Amniotic epithelial cell (primary cell): ENCODE measurements around the gene UNC13D.

ENCODE experiments used
- DNase-seq: peaks from one replicate; pipeline ENCODE4 v3.0.0-alpha.2; 2010; ENCODE audit warnings: low read depth

The UNC13D gene

DNA sequence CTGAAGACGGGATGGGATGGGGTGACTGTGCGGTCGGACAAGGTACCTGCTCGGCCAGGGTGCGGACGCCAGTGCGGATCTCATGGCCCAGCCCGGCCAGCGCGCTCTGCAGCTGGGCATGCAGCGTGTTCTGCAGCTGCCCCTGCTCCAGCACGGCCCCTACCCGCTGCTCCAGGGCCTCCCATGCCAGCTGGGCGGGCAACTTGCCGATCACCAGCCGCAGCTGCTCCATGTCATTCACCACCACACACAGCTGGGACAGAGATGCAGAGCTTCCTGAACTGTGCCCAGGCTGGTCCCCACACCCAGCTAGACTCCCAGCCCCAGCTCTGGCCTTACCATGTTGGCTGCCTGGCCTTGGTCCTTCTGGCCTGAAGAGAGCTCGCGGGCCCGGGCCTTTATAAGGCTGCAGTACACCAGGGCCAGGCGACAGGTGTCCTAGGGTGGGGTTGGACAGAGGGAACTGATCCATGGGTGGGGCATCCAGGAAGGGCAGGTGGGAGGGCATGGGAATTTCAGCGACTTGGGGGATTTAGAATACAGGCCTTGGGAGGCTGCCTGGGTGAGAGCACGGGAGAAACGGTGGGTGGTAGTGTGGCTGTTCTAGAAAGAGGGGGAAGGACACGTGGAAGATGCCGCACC is 9.8 kb downstream of the UNC13D start:
- DNase-seq = no peak

- DNase-seq = no peak
Observed at GRCh38 chr17:75832652-75833400, 11.4 kb downstream of the UNC13D start.

DNA sequence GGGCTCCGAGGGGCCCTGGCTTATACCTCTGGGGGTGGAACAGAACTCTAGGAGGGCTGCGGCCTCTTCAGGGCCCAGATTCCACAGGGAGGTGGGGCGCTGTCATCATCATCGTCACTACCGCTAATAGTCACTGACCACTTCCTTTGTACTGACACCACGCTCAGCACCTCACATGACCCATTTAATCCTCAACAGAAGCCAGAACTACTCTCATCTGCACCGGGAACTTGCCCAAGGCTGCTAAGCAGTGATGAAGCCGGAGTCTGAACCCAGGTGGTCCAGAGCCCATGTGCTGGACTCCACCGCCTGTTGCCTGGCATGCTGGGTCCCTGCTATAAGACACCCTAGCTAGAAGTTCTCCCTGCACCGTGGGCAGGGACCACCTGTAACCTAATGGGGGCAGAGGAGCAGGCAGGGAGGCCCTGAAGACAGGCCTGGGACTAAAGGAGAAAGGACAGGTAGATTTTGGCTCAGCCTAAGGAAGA is 12.0 kb downstream of the UNC13D start:
- peak; percentile 93 for DNase-seq

DNA sequence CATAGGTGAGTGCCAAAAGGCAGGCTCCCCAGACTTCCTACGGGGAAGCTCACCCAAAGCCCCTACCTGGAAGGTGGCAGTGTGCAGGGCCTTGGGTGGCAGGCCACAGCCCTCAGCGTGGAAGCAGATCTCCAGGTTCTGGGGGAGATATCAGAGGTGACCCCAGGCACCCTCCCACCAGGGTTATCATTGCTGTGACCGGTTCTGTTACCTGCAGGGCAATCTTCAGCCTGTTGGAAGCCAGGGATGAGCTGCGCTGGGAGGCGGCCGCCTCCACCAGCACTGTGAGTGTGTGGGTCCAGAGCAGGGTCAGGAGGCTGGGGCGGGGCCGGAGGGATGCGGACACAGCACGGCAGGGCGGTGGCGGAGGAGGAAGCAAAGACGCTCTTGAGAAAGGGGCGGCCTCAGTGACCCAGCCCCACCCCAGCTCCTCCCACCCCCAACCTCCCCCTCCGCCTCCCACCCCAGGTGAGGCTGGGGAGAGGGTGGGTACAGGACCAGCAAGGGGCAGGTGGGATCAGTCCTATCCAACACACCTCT is 13.1 kb downstream of the UNC13D start:
- no peak for DNase-seq

GRCh38 chr17:75830164-75831031 is 13.8 kb downstream of the UNC13D start:
- no peak for DNase-seq

GRCh38 chr17:75829747-75830146 is 14.5 kb downstream of the UNC13D start:
- DNase-seq = no peak

- no peak for DNase-seq
Observed at GRCh38 chr17:75828741-75829140, 15.5 kb downstream of the UNC13D start.

GRCh38 chr17:75828076-75828400 is 16.2 kb downstream of the UNC13D start:
- no peak for DNase-seq

DNA sequence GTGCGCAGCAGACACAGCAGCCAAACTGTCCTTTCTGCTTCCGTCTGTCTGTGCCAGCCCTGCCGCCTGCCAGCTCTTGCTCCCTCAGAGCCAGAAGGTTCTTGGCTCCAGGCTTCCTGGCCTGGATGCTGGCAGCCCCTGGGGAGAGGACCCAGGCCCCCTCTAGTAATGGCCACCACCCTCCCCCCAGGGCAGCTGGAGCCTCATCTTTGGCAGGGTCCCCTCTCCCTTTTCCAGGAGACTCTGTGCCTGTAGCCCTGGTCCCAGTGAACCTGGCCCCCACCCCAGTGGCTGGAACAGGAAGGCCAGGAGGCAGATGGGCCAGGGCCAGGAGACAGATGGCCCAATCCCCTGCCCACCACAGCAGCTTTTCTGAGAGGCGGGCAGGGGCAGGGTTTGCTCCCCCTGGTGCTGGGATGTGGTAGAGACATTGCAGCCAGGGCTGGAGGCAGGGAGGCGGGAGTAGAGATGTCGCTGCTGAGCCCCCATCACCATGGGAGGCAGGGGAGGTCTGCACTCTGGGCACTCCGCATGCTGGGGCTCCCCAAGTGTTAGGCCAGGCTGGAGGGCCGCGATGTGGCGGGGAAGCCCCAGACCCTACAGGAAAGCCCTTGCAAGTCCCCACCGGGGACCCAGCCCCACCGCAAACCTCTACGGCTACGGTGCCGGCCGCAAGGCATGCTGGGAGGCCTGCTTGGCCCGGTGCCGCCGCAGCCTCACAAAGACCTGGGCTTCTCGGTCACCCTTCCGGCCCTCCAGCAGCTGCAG is 16.7 kb downstream of the UNC13D start:
- peak; percentile 53 for DNase-seq

DNA sequence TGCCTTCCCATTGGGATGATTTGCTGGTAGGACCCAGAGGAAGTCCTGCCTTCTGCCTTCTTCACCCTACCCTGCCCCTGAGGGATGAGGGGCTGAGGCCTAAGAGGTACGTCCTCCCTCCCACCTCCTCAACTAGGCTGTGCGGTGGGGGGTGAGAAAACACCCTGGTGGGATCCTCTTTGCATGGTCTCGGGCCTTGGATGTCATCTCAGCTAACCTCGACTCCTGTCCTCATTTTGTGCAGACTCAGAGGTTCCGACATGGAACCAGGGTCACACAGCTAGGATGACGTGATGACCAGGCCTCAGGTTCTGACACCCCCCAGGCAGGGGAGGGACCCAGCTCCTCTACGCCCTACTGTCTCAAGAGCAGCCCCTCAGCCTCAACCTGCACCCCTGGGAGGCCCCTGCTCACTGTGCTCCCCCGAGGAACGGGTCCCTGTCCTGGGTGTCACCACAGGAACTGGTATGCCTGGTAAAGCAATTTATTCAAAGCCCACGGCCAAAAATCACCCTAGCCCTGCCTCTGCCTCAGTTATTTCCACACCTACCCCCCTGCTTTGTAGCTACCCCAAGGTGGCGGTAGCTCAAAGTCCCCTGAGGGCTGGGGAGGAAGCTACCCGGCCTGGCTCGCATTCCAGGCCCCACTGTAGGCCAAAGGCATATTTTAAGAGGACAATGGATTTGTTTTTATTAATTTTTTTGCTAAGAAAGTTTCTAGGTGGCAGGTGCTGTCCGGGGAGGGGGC is 17.5 kb downstream of the UNC13D start:
- DNase-seq = no peak

GRCh38 chr17:75825748-75826370 is 18.3 kb downstream of the UNC13D start:
- no peak for DNase-seq

- no peak for DNase-seq
Observed at GRCh38 chr17:75825149-75825552, 19.1 kb downstream of the UNC13D start.

- no peak for DNase-seq
Observed at GRCh38 chr17:75824666-75825065, 19.5 kb downstream of the UNC13D start.

DNA sequence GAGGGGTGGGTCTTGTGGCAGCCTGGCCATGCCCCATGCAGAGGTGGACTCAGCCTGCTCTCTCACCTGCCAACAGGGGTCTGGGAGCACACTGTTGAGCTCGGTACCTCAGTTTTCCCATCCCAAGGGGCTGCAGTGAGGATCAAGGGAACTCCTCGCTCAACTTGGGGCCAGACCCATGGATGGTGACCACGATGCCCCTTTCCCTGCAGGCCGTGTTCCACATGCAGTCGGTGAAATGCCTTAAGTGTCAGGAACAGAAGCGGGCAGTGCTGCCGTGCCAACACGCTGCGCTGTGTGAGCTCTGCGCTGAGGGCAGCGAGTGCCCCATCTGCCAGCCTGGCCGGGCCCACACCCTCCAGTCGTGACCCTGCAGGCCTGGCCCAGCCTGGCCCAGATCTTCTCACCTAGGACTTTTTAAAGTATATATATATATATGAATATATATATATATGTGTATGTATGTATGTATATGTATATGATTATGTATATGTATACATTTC is 20.1 kb downstream of the UNC13D start:
- no peak for DNase-seq

DNA sequence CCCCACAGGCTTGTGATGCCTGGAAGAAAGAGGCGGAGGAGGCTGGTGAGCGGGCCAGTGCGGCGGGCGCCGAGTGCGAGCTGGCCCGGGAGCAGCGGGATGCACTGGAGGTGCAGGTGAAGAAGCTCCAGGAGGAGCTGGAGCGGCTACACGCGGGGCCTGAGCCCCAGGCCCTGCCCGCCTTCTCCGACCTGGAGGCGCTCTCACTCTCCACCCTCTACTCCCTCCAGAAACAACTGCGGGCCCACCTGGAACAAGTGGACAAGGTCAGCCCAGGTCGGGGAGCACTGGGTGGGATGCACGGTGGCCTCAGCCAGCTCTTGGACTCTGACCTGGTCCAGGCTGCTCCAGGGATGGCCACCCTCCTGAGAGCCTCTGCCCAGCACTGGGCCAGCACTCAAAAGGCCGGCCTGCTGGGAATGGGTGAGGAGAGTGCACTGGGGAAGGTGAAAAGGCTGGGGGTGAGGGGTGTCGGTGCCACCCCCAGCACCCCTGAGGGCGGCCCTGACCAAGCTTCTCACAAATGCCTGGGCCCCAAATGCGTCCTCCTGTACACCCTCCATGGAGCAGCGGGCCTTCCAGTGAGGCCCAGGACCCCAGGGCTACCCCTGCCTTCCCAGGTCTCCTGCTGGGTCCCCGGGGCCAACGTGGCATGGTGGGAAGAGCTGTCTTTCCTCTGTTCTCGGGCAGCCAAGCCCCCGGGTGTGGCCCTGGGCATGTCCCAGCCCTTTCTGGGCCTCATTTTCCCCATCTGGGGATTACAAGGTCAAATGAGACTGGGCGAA is 20.8 kb downstream of the UNC13D start:
- no peak for DNase-seq

DNA sequence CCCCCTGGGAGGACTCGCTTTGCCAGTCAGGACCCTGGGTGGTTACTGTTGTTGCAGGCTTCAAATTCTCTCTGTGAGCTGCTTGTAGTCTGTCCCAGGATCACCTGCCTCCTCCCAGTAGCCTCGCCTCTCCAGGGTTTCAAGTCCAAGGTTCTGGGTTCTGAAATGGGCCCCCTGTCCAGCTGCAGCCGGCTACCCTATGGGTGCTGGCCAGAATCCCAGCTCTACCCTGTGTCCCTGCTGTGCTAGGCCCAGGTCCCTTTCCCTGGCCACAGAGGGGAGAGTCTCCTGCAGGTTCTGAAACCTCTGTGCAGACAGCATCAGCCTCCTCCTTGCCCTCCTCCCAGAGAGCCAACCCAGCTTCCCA is 21.4 kb downstream of the UNC13D start:
- DNase-seq = no peak

- DNase-seq = no peak
Observed at GRCh38 chr17:75822119-75822799, 21.9 kb downstream of the UNC13D start.

GRCh38 chr17:75821552-75821951 is 22.7 kb downstream of the UNC13D start:
- no peak for DNase-seq
